Measurements from ENCODE around the gene CPEB1. TPM values are rescaled to one million over a fixed set of nuclear protein-coding genes. Genes with fewer than 3 reads are reported as not detected.

CPEB1 gene
- total RNA-seq, result 1.4 TPM
- 1.6 TPM for polyA plus RNA-seq (ENCODE audit: insufficient read depth, low read depth, low replicate concordance)
- long read RNA-seq, donor 1, result 0 reads
- long read RNA-seq, donor 2, result 0 reads
- long read RNA-seq, donor 3, result 0 reads
- long read RNA-seq, donor 4, result 0 reads
- long read RNA-seq, donor 5, result 0 reads
- long read RNA-seq, donor 6, result 0 reads
- long read RNA-seq, donor 7, partial matches to known transcripts, result 0 of 3 reads
- long read RNA-seq, donor 7, other reads (novel, unspliced or antisense), result 1 of 3 reads
- long read RNA-seq, donor 8, result 0 reads
- long read RNA-seq, donor 9, result 0 reads
- long read RNA-seq, donor 10, result 0 reads

- DNase-seq (peak; percentile 26 to 83 (median 44)), FAIRE-seq (no peak)
- Histone ChIP-seq H3K36me3 (ENCODE audit: control insufficient read depth in 2 of 3, insufficient read depth in 3 of 3, low read length in 3 of 3) (no peaks in the 10 kb centered on the region), H3K4me1 (ENCODE audit: control insufficient read depth in 2 of 3, insufficient read depth in 2 of 3, low read depth in 1 of 3, low read length in 3 of 3) (peaks cover 0 to 3% (median 0%) of the 10 kb centered on the region in 3 donors), H3K9ac (ENCODE audit: low read length in 3 of 3) (no peak within 1 kb of the TSS), H3K9me3 (ENCODE audit: control insufficient read depth in 2 of 3, insufficient read depth in 1 of 3, low read length in 3 of 3) (no peaks in the 10 kb centered on the region), H3K4me3 (ENCODE audit: low read length in 3 of 3) (peak within 1 kb of the TSS in 1 of 3 donors; percentile 32), H3K27ac (ENCODE audit: low read depth in 2 of 2, low read length in 2 of 2) (no peak within 1 kb of the TSS), H3K27me3 (ENCODE audit: control insufficient read depth, insufficient read depth, low read length) (peaks cover 19% of the 10 kb centered on the region)
- no peak for TF ChIP-seq CTCF (IDR thresholded peaks at IDR 0.05; ENCODE audit: borderline replicate concordance, extremely low read depth, insufficient read depth)
- intact Hi-C loops (cut with DNase I), result no loop called here
Measured at GRCh38 chr15:82647045-82647834, at the start of gene CPEB1. Gene CPEB1 (minus strand): TSS chr15:82647363. CDS start chr15:82628459, 18,904 bp downstream.

- TF ChIP-seq CTCF (IDR thresholded peaks at IDR 0.05; ENCODE audit: borderline replicate concordance, extremely low read depth, insufficient read depth), result no peak
- Histone ChIP-seq H3K36me3 (ENCODE audit: control insufficient read depth in 2 of 3, insufficient read depth in 3 of 3, low read length in 3 of 3) (no peaks in the 10 kb centered on the region), H3K9ac (ENCODE audit: low read length in 3 of 3) (no peak overlapping the region), H3K27ac (ENCODE audit: low read depth in 2 of 2, low read length in 2 of 2) (no peak overlapping the region), H3K9me3 (ENCODE audit: control insufficient read depth in 2 of 3, insufficient read depth in 1 of 3, low read length in 3 of 3) (no peaks in the 10 kb centered on the region), H3K4me1 (ENCODE audit: control insufficient read depth in 2 of 3, insufficient read depth in 2 of 3, low read depth in 1 of 3, low read length in 3 of 3) (no peaks in the 10 kb centered on the region), H3K4me3 (ENCODE audit: low read length in 3 of 3) (no peak overlapping the region), H3K27me3 (ENCODE audit: control insufficient read depth, insufficient read depth, low read length) (no peaks in the 10 kb centered on the region)
- FAIRE-seq, result no peak
- no peak for DNase-seq
- intact Hi-C loops (cut with DNase I), result no loop called here
Measured at GRCh38 chr15:82692171-82692570, 45.0 kb upstream of the CPEB1 start.

GRCh38 chr15:82689147-82689546 is 42.0 kb upstream of the CPEB1 start:
- FAIRE-seq, result no peak

More at GRCh38 chr15:82689147-82689546, 42.0 kb upstream of the CPEB1 start:
- no peaks in the 10 kb centered on the region for H3K36me3 ChIP-seq (ENCODE audit: control insufficient read depth in 2 of 3, insufficient read depth in 3 of 3, low read length in 3 of 3)
- H3K9ac ChIP-seq (ENCODE audit: low read length in 3 of 3), result no peak overlapping the region
- H3K27ac ChIP-seq (ENCODE audit: low read depth in 2 of 2, low read length in 2 of 2), result no peak overlapping the region
- H3K9me3 ChIP-seq (ENCODE audit: control insufficient read depth in 2 of 3, insufficient read depth in 1 of 3, low read length in 3 of 3), result no peaks in the 10 kb centered on the region
- H3K4me1 ChIP-seq (ENCODE audit: control insufficient read depth in 2 of 3, insufficient read depth in 2 of 3, low read depth in 1 of 3, low read length in 3 of 3), result no peaks in the 10 kb centered on the region
- DNase-seq, result no peak
- no peak overlapping the region for H3K4me3 ChIP-seq (ENCODE audit: low read length in 3 of 3)
- intact Hi-C loops (cut with DNase I), result no loop called here
- TF ChIP-seq CTCF (IDR thresholded peaks at IDR 0.05; ENCODE audit: borderline replicate concordance, extremely low read depth, insufficient read depth), result no peak
- H3K27me3 ChIP-seq (ENCODE audit: control insufficient read depth, insufficient read depth, low read length), result no peaks in the 10 kb centered on the region
